Measurements from ENCODE around the gene CDC40.

DNA sequence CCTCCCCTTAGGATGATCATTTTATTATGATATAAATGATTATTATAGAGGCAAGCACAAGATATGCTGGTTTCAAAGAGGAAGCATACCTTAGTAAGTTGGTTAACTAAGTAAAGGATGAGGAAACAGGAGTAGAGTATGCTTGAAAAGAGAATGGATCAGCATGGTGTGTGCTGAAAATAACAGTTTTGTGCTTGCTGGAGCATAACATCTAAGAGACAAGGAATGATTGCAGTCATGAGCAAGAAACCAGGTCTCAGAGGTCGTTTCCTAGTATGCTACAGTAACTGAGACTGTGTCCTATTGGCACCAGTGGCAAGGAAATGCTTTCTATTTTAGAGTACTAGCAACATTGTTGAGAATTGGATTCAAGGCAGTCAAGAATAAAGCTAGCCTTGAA is 34.1 kb downstream of the CDC40 start:
- no peak for TF ChIP-seq EP300 (IDR thresholded peaks at IDR 0.05)
- TF ChIP-seq, protein P1, sequence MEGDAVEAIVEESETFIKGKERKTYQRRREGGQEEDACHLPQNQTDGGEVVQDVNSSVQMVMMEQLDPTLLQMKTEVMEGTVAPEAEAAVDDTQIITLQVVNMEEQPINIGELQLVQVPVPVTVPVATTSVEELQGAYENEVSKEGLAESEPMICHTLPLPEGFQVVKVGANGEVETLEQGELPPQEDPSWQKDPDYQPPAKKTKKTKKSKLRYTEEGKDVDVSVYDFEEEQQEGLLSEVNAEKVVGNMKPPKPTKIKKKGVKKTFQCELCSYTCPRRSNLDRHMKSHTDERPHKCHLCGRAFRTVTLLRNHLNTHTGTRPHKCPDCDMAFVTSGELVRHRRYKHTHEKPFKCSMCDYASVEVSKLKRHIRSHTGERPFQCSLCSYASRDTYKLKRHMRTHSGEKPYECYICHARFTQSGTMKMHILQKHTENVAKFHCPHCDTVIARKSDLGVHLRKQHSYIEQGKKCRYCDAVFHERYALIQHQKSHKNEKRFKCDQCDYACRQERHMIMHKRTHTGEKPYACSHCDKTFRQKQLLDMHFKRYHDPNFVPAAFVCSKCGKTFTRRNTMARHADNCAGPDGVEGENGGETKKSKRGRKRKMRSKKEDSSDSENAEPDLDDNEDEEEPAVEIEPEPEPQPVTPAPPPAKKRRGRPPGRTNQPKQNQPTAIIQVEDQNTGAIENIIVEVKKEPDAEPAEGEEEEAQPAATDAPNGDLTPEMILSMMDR (IDR thresholded peaks at IDR 0.05) = no peak
- TF ChIP-seq POLR2A (IDR thresholded peaks at IDR 0.05) = no peak

All from suprapubic skin (tissue), 3 donors.